Left ventricle myocardium inferior (tissue), 1 donor: Measurements from ENCODE around the gene CYP4F2. TPM values are rescaled to one million over a fixed set of nuclear protein-coding genes. Genes with fewer than 3 reads are reported as not detected.

Experiments used
- DNase-seq: peaks from one replicate; pipeline ENCODE4 v3.0.0-alpha.2; 2020
- H3K27ac ChIP-seq: fragments of 200-600 bp; replicated peaks from 2 replicates; pipeline ENCODE4 v1.8.0; 2021
- H3K27me3 ChIP-seq: fragments of 200-600 bp; 2 replicates; pipeline ENCODE4 v1.8.0; 2021; ENCODE audit warnings: low read depth
- H3K36me3 ChIP-seq: fragments of 200-600 bp; 2 replicates; pipeline ENCODE4 v1.8.0; 2021
- H3K4me1 ChIP-seq: fragments of 200-600 bp; 2 replicates; pipeline ENCODE4 v1.8.0; 2021
- H3K4me3 ChIP-seq: fragments of 200-600 bp; 2 replicates; pipeline ENCODE4 v1.8.0; 2021; ENCODE audit warnings: mild to moderate bottlenecking, moderate library complexity
- H3K9me3 ChIP-seq: fragments of 200-600 bp; replicated peaks from 2 replicates; pipeline ENCODE4 v1.8.0; 2021
- intact Hi-C: fragments of 100-400 bp; cut with micrococcal nuclease; formaldehyde crosslinking; loops from one replicate; pipeline ENCODE4 v1.11.0; 2022
- total RNA-seq: library from RNA; stranded (reverse); fragmentation: NEBNext Ultra II Directional; extraction: Animal tissue kit (Norgen Biotek cat#: 25700); gene quantifications from one replicate; pipeline ENCODE4 v1.2.1, GENCODE V29; 2021
- TF ChIP-seq, protein P1 (sequence below): fragments of 200-600 bp; IDR thresholded peaks from 2 replicates; pipeline ENCODE4 v1.8.0; 2021; ENCODE audit warnings: antibody characterized with exemption, mild to moderate bottlenecking, borderline replicate concordance
- donor health status: DM: no; HTN: yes; CAD: no; lungs with severe emphysema.

The CYP4F2 gene
- total RNA-seq, 1 donor from 2014 or later = not detected

DNA sequence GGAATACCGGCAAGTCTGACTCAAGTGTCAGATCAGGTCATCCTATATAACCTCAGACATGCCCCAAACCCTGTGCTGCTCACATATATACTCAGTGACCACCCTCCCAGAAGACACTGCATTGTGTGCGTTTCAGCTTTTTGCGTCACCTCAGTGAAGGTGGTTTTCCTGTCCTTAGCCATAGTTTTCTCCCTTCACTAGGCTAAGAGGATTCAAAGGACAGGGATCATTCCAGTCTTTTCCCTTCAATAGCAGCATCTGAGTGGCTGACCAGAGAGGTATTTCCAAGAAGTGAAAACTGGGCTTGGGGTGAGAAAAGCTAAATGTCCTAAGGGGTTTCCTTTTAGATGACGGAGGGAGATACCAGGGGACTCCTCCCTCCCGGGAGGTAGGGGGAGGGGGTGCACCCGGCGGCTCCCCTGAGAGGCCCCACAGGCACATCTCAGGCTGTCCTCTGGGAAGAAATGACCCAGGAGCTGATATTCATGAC is 69.7 kb downstream of the CYP4F2 start:
- no peaks in the 10 kb centered on the region for H3K9me3 ChIP-seq
- H3K4me3 ChIP-seq = no peak overlapping the region
- H3K27me3 ChIP-seq = peaks cover 53% of the 10 kb centered on the region
- no peaks in the 10 kb centered on the region for H3K4me1 ChIP-seq
- H3K36me3 ChIP-seq = no peaks in the 10 kb centered on the region
- no peak overlapping the region for H3K27ac ChIP-seq
- TF ChIP-seq, protein P1, sequence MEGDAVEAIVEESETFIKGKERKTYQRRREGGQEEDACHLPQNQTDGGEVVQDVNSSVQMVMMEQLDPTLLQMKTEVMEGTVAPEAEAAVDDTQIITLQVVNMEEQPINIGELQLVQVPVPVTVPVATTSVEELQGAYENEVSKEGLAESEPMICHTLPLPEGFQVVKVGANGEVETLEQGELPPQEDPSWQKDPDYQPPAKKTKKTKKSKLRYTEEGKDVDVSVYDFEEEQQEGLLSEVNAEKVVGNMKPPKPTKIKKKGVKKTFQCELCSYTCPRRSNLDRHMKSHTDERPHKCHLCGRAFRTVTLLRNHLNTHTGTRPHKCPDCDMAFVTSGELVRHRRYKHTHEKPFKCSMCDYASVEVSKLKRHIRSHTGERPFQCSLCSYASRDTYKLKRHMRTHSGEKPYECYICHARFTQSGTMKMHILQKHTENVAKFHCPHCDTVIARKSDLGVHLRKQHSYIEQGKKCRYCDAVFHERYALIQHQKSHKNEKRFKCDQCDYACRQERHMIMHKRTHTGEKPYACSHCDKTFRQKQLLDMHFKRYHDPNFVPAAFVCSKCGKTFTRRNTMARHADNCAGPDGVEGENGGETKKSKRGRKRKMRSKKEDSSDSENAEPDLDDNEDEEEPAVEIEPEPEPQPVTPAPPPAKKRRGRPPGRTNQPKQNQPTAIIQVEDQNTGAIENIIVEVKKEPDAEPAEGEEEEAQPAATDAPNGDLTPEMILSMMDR = no peak
- intact Hi-C loops = no loop called here
- no peak for DNase-seq

Other genes starting within 250 kb of the CYP4F2 start
- gene CYP4F12, start 225.0 kb downstream of the CYP4F2 start, total RNA-seq = 3.3 TPM
- gene OR10H2, start 170.1 kb downstream of the CYP4F2 start, total RNA-seq = not detected
- gene OR10H3, start 160.1 kb downstream of the CYP4F2 start, total RNA-seq = not detected
- not detected for gene OR10H5, start 110.4 kb downstream of the CYP4F2 start, total RNA-seq
- gene OR10H1, start 82.4 kb downstream of the CYP4F2 start, total RNA-seq = not detected
- gene CYP4F11, start 36.5 kb upstream of the CYP4F2 start, total RNA-seq = 0.82 TPM
- not detected for gene OR10H4, start 50.9 kb upstream of the CYP4F2 start, total RNA-seq
- gene TPM4, start 178.4 kb upstream of the CYP4F2 start, total RNA-seq = 69.6 TPM
- 17.7 TPM for gene RAB8A, start 213.8 kb upstream of the CYP4F2 start, total RNA-seq
- 0.16 TPM for gene HSH2D, start 245.6 kb upstream of the CYP4F2 start, total RNA-seq